Stimulated activated naive CD8-positive, alpha-beta T cell treated with anti-CD3 and anti-CD28 coated beads, Interleukin-15, Interleukin-2, amounts not matched to agents 100 U/mL and 50 U/mL, for 24 hours (primary cell): Measurements from ENCODE around the gene NCAPG2.
"Not testable (repeated sequence)": the region's sequence is repeated elsewhere in the genome, so short reads cannot be mapped to it uniquely, and the experiment has no call there.

Source experiments
- ATAC-seq: fragments of 150-1000 bp; cut with Tn5 transposase; one replicate; pipeline ENCODE4 v1.10.0; 2021
- DNase-seq: peaks from one replicate; pipeline ENCODE4 v3.0.0; 2021

Gene NCAPG2

DNA sequence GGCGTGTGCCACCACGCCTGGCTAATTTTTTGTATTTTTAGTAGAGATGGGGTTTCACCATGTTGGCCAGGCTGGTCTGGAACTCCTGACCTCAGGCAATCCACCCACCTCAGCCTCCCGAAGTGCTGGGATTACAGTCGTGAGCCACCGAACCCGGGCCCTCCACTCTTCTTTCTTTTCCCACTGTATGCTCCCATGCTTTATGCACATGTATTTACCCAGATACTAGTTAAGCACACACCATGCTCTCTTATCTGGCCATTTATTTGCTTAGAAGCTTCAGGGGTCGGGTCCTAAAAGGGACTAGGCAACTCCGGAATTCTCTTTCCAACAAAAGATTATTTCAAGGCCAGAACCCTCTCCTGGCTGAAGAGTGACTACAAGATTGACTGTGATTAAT lies 78.3 kb downstream of the NCAPG2 start:
- DNase-seq, ATAC-seq: not testable (repeated sequence)

DNA sequence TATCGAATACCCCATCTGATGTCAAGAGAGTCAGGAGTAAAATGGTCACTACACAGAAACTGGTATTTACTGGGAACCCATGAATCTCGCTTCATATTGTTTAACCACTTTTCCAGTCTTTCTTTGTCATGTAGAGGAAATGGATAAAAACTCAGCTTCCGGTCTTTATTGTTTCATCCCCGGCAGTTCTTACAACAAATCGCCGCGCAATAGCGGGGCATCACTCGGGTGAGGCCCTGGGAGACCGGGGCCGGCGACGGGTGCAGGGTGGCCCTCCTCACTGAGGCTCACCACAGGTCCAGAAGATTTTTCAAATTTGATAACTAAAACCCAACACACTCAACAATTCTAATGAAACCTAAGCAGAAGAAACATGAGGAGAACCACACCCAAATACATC lies 81.4 kb downstream of the NCAPG2 start:
- ATAC-seq, result no peak

DNA sequence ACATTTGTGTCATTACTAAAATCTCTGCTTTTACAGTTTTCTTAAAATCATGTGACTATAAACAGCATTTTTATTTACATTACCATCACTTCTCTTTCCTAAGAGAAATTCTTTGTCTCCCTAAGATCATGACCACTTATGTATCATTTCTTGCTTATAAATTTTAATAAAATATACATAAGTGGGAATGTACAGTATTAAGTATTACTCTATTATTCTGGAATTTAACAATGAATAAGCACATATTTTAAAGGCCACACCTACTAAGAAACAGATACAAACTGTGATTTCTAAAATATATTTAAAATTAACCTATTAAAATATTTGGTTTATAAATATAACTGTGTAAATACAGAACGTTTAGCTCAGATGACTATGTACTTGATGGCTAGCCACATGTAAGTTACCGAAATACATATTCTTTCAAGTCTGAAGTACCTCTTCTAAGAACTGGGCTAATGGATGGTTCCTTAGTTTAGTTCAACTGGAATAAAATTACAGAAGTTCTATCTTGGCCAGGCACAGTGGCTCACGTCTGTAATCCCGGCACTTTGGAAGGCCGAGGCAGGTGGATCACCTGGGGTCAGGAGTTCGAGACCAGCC lies 83.7 kb downstream of the NCAPG2 start:
- no peak for ATAC-seq
- DNase-seq, result no peak

More for the DNA sequence above, 81.4 kb downstream of the NCAPG2 start:
- no peak for DNase-seq

DNA sequence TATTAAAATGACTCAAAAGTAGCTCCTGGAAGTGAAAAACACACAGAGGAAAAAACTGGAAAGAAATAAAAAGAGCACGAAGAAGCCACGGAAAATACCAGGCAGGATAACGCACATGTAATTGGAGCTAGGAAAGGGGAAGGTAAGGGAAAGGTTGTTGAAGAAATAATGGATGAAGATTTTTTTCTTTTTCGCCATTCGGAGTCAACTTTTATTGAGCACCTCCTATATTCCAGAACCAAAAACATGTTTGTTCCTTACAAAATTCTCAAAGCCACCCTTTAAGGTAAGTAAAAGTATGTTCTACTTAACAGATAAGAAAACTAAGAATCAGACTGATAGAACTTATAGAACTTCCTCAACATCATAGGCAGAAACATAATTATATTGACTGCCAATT lies 84.2 kb downstream of the NCAPG2 start:
- ATAC-seq, result no peak
- DNase-seq, result no peak

DNA sequence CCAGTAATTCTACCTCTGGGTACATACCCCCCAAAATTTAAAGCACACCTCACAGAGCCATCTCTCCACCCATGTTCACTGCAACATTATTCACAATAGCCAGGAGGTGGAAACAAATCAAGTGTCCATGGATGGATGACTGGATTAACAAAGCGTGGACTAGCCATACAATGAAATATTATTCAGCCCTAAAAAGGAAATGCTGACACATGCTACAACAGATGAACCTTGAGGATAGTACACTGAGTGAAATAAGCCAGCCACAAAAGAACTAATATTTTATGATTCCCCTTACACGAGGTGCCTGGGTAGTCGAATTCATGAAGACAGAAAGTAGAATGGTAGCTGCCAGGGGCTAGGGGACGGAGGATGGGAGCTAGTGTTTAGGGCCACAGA lies 85.9 kb downstream of the NCAPG2 start:
- DNase-seq (no peak), ATAC-seq (no peak)

DNA sequence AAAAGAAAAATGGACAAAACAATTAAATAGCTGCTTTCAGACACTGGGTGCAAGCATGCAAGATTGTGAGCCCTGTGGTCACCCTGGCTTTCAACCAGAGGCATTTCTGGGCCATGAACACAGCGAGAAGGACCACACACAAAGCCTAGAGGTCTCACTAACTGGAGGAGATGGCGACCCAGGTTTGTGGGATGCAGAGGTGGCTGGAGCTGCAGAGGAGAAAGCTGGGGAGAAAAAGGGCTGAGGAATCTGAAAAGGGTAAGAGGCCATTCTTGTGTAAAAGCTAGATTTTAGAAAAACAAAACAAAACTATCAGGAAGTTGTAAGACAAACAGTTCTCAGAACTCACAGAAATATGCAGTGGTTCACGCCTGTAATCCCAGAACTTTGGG lies 86.9 kb downstream of the NCAPG2 start:
- ATAC-seq, result no peak
- no peak for DNase-seq

DNA sequence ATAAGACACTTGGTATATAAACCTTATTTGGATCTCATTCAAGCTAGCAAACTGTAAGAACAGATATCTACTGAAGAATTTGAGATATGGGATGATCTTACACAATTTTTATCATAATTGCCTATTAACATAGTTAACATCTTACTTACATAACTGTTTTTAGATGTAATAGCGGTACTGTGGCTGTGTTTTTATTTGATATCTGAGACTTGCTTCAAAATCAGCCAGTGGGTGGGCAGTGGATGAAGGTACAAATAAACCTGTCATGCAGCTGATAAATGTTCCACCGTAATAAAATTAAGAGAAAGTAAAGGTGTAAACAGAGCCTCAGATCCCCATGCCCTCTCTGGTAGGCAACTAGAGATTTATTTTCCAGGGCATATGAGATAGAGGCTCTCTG lies 88.6 kb downstream of the NCAPG2 start:
- DNase-seq, result no peak
- ATAC-seq, result no peak

DNA sequence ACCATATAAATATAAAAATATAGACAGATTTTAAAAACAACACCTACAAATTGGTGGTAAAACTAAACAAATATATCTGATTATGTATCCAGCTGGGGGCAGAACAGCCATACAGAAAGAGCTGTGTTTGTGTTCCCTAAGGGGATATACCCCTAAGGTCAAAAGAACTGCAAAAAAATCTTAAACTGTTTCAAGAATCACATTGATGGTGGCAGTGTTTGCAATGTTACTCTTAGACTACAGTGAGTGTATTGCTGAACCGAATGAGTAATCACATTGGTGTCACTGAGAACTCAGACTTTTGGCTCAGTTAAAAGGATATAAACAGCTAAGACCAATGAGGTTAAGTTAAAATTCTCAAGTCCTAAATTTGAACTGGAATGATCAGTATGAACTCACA lies 89.9 kb downstream of the NCAPG2 start:
- DNase-seq (no peak), ATAC-seq (no peak)

DNA sequence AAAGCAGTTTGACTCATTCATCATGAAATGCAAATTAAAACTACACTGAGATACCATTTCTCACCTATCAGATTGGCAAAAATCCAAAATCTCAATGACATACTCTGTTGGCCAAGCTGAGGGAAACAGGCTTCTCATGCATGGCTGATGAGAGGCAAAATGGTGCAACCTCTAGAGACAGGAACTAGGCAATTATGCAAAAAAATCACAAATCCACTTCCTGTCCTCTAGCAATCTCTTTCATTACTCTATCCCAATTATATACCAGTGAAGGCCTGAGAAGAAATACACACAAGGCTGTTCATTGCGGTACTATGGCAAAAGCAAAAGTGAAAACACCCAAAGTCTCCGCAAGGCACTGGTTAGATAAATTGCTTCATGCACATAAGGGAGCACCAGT lies 91.1 kb downstream of the NCAPG2 start:
- DNase-seq (no peak), ATAC-seq (peak; percentile 36)

DNA sequence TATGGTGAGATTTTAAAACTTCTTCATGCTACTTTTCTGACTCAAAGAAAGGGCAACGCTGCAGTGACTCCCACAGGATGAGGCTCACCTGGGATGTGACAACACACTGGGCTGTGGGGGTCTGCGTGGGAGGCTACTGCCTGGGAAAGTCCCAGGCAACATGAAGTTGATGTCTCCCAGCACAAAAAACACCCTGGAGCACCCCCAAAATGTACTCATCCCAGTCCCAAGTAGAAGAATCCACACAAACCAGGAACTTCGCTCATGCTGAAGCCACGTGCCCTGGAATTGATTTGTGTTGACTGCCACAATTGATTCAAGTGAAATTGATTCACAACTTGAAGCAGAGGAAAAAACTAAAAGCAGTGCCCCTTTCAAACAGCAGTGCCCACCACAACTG lies 92.1 kb downstream of the NCAPG2 start:
- DNase-seq (no peak), ATAC-seq (no peak)

DNA sequence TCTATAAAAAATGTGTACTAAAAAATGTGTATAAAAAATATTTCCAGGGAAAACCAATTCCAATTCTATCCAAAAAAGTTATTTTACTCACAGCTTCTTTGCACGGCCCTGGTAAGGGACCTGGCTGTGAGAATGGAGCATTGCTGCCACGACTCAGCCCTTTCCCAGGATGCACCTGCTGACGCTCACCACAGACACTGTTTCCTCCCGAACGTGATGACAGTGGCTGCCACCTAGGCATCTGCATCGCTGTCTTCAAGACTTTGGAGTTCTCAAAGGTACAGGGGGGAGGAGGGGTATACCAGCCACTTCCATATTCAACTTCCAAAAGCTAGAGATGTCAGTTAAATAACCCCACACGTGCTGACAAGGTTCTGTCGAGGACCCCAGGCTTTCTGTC lies 93.1 kb downstream of the NCAPG2 start:
- ATAC-seq, result no peak
- no peak for DNase-seq

DNA sequence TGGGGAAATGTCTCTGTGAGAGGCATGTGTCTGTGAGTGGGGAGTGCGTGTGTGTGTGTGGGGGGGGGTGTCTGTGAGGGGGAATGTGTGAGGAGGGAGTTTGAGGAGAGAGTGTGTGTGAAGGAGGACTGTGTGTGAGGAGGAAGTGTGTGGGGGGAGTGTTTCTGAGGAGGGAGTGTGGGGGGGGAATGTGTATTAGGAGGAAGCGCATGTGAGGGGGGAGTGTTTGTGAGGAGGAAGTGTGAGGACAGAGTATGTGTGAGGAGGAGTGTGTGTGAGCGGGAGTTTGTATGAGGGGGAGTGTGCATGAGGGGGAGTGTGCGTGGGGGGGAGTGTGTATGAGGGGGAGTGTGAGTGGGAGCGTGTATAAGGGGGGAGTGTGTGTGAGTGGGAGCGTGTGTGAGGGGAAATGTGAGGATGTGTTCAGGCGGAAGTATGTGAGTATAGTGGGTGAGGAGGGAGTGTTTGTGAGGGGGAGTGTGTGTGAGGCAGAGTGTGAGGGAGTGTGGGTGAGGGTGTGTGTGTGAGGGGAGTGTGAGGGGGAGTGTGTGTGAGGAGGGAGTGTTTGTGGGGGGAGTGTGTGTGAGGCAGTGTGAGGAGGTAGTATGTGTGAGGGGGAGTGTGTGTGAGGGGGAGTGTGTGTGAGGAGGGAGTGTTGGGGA lies 95.2 kb downstream of the NCAPG2 start:
- no peak for ATAC-seq
- no peak for DNase-seq

DNA sequence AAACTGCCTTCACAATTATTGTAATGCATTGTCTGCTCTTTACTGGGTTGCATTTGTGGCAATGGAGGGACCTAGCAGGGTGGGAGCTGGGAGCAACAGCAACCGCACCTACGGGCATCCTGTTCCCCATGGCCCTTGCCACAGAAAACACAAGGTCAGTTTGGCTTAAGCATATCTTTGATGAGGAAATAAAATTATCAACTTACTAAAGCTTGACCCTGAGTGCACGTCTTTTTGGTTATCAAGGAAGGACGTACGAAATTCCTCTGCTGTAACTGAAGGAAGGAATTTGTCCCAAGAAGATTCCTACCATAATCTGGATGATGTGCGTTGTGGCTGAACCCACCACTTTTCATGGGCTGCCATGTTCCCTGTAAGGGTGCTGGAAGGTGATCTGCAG lies 97.0 kb downstream of the NCAPG2 start:
- ATAC-seq, result no peak

DNA sequence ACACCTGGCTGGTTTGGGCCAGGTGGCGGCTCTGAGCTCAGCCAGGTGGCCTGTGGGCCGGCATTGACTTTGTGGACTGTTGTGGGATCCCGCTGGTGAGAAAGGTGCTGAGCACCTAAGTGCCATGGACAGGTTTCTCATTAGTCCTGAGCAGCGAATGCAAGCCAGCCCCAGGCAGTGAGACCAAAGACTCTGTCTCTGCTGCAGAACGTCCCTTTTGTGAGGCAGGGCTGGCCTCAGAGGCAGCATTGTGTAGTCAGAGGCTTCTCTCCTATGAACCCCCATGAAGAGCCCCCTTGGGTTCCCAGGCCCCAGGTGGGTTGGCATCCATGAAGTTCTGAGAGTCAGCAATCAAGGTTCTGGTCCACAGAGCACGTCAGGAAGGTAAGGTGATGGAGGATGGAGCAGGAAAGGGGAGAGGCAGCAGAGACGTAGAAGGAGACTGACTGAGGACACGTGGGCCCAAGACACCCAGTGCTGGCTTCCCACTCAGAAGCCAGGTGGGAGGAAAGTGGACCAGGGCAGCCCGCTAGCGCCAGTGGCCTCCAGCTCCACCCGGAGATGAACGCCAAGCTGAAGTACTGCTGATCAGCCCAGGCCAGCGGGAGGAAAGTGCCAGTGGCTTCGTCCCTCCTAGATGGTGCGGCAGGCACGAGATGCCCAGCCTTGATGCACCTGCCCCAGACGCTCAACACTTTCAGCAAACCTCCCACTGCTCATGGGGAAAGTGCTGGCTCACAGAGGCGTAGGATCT lies 97.8 kb downstream of the NCAPG2 start:
- ATAC-seq (no peak), DNase-seq (no peak)

More for the DNA sequence above, 97.0 kb downstream of the NCAPG2 start:
- no peak for DNase-seq

DNA sequence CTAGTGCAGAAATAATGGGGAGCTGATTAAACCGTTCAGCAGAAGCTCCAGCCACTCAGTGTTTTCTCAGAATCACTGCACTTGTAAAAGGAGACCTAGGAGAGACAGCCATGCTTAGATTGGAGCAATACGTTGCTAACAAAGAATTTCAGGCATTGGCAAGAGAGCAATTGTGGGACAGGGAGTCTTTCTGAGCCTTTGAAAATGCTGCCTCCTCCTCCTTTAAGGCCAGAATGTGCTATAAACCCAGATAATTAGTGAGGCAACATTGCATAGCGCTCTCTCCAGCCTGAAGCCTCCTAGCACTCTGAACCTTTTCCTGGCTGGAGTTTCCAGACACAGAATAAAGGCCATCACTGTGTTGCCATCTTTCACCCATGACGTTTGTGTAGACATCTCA lies 98.5 kb downstream of the NCAPG2 start:
- ATAC-seq (no peak), DNase-seq (no peak)

DNA sequence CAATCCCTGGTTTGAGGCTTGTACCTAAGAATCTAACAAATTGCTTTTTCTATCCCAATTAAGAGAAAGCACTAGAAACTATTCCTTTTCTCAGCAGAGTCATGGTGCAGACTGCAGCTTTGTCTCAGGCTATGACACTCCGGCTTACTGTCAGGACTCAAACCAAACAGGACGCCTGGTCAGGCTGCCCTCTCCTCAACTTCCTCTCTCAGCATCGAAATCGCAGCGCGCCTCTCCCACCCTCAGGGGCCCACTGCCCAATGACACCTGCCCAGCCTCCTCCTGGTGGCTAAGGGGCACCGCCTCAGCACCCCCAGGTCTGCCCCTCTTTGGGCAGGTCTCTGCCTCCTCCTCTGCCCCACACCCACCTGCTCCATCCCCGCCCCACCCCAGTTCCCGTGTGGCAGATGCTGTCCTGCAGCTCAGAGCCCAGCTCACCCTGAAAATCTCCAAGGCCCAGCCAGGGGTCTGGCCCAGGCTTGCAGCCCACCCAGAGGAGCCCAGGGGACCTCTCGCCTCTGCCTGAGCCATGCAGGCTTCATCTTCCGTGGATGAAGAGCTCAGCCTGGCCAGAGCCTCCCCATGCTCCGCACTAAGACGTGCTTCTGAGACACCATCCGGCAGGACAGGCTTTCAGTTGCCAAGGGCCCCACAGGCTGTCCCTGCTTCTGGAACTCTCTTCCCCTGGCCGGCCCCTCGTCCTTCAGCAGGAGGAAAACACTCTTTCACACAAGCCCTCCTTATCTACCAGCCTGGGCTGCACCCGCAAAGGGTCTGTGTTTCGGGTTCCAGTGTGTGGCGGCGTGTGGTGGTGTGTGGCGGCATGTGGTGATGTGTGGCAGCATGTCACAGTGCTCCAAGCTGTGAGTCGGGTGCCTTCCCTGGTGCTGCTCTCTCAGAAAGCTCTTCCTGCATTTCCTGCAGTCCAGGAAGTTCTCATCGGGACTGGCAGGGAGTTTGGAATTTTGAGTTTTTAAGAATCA lies 100.5 kb downstream of the NCAPG2 start:
- ATAC-seq, result no peak
- no peak for DNase-seq

DNA sequence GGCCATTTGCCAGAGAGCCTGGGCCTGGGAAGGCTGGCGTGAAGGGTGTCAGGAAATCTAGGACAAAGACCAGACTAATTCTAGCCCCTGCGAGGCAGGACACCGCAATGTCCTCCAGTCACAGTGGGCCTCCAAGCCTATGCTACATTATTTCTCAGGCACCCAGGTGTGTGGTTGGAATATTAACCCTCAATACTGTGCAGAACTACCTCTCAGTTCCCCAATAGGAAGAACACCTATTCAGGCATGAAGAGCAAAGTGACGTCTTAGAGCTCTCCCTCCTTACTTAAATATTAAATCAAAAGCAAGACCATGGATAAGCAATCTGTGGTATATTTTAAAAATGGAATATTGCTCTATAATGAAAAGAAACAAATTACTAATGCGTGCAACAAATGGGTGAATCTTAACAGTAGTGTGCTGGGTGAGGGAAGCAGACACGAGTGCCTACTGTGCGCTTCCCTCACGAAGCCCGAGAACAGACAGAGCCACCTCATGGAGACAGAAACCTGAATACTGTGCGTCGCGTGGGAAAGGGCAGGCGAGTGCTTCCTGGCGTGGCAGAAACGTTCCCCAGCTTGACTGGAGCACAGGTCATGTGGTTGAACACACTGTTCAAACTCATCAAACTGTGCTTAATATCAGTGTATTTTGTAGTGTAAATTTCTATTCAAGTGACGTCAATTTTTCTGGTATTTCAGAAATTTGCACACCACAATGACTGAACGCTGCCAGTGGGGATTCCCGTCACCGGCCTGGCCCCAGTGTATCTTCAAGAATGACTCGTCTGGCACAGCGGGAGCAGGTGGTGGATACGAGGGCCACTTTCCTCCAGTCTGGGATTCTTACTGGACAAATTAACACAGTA lies 101.5 kb downstream of the NCAPG2 start:
- ATAC-seq, result peak; percentile 60
- DNase-seq, result no peak

DNA sequence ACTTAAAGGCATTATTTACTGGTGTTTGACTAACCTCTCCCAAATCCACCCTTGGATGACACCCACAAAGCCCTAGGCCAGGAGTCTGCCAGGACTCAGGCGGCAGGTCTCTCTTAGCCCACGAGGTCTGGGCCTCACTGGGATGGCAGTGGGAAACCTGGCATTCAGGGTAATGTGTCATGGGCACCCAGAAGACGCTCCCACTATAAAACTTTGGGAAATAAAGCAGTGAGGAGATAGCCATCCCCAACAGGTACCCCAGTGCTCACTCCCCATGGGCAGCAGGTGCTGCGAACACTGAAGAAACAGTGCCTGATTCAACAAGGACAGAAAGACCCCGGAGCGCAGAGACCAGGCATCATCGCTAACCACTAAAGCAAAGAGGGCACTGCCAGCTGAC lies 102.6 kb downstream of the NCAPG2 start:
- DNase-seq (no peak), ATAC-seq (no peak)

DNA sequence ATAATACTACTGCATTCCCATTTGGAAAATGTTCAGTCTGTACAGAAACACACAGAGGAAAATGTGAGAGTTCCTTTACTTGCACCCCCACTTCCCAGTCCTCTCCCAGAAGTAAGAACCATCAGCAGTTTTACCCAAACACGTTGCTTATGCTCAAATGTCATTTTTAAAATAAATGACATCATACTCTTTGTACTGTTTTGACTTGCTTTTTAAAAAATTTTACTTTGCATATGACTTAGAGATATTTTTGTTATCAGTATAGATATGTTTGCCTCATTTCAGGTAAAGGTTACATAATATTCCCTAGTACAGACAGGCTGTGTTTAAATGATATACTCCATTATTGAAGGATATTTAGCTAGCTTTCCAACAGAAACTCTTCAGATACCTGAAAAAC lies 103.5 kb downstream of the NCAPG2 start:
- ATAC-seq (no peak), DNase-seq (no peak)

DNA sequence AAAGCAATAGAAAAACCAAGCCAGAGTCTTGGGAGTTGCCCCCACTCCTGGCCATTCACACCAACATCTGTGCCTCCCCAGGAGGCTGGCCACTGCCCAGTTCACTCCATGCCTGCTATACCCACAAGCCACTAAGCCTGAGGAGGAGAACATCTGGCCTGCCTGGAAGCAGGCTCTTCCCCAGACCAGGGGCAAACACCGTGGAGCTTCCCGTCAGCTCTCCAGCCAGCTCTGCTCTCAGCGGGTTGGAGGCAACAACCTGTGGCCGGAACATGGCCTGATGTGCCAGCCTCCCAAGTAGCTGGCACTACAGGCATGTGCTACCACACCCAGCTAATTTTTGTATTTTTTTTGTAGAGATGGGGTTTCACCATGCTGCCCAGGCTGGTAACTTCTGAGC lies 107.9 kb downstream of the NCAPG2 start:
- no peak for DNase-seq
- no peak for ATAC-seq

DNA sequence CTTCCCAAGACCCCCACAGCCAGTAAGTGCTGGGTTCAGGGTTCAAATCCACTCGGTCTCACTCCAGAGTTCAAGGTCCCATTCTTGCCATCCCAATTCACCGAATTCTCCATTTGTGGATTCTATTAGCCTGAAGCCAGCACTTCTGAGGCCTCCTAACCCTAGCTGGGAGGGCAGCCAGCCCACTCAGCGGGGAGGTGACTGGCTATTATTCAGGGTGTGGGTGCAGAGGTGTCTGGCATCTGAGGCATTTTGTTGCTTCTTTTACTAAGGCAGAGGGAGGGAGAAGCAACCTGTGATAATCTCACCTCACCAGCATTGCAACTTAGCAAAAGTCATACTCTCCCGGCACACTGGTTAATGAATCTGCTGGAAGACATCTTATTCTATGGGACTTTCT lies 108.3 kb downstream of the NCAPG2 start:
- no peak for ATAC-seq
- no peak for DNase-seq
